OCI-LY1 (cell line): ENCODE data around the gene LGALS8.

ENCODE experiments used
- H2AFZ ChIP-seq: fragments of 200-600 bp; sonication (generic), shearing (Covaris generic); 2 replicates; pipeline ENCODE4 v1.6.0; 2014; ENCODE audit warnings: antibody characterized with exemption, mild to moderate bottlenecking, low read length
- H3F3A ChIP-seq: fragments of 200-600 bp; sonication (generic), shearing (Covaris generic); 2 replicates; pipeline ENCODE4 v1.6.0; 2014; ENCODE audit warnings: mild to moderate bottlenecking, antibody characterized with exemption, low read length, moderate library complexity; ENCODE audit not compliant: insufficient read depth
- H3K27ac ChIP-seq: fragments of 200-600 bp; sonication (generic); 2 replicates; pipeline ENCODE4 v1.5.1; 2014; ENCODE audit warnings: low read length, mixed run types, mild to moderate bottlenecking, low read depth; ENCODE audit not compliant: poor library complexity, severe bottlenecking
- H3K27me3 ChIP-seq: fragments of 200-600 bp; sonication (generic); 2 replicates; pipeline ENCODE4 v1.6.0; 2014; ENCODE audit warnings: antibody characterized with exemption, mild to moderate bottlenecking, low read length, moderate library complexity; ENCODE audit not compliant: insufficient read depth
- H3K36me3 ChIP-seq: fragments of 200-600 bp; sonication (generic); 2 replicates; pipeline ENCODE4 v1.6.1; 2014; ENCODE audit warnings: mild to moderate bottlenecking, antibody characterized with exemption, low read length, moderate library complexity, mixed read lengths; ENCODE audit not compliant: insufficient read depth
- H3K4me1 ChIP-seq: fragments of 200-600 bp; sonication (generic); 2 replicates; pipeline ENCODE4 v1.5.1; 2014; ENCODE audit warnings: mild to moderate bottlenecking, low read length, moderate library complexity; ENCODE audit not compliant: insufficient read depth, severe bottlenecking
- H3K4me2 ChIP-seq: fragments of 200-600 bp; sonication (generic), shearing (Covaris generic); 2 replicates; pipeline ENCODE4 v1.6.1; 2014; ENCODE audit warnings: low read length
- H3K4me3 ChIP-seq: fragments of 200-600 bp; sonication (generic); 2 replicates; pipeline ENCODE4 v1.5.1; 2014; ENCODE audit warnings: low read length, low read depth, mild to moderate bottlenecking, mixed read lengths; ENCODE audit not compliant: poor library complexity, severe bottlenecking
- H3K79me2 ChIP-seq: fragments of 200-600 bp; shearing (Covaris generic); 2 replicates; pipeline ENCODE4 v1.6.1; 2016; ENCODE audit warnings: mixed run types, low read length, mixed read lengths; ENCODE audit not compliant: insufficient read depth
- H3K9ac ChIP-seq: fragments of 200-600 bp; sonication (generic), shearing (Covaris generic); 2 replicates; pipeline ENCODE4 v1.6.1; 2014; ENCODE audit warnings: mild to moderate bottlenecking, low read length, mixed read lengths
- H3K9me2 ChIP-seq: fragments of 200-600 bp; sonication (generic), shearing (Covaris generic); 2 replicates; pipeline ENCODE4 v1.6.1; 2014; ENCODE audit warnings: low read depth, mild to moderate bottlenecking, low read length, mixed read lengths
- H3K9me3 ChIP-seq: fragments of 200-600 bp; shearing (Covaris generic); 2 replicates; pipeline ENCODE4 v1.6.1; 2014; ENCODE audit warnings: low read length, mixed read lengths
- H4K20me1 ChIP-seq: fragments of 200-600 bp; sonication (generic), shearing (Covaris generic); 2 replicates; pipeline ENCODE4 v1.6.0; 2016; ENCODE audit warnings: mild to moderate bottlenecking, low read length; ENCODE audit not compliant: insufficient read depth
- EZH2 ChIP-seq: fragments of 200-600 bp; sonication (generic), shearing (Covaris generic); IDR thresholded peaks from 2 replicates; pipeline ENCODE4 v1.8.0; 2017; ENCODE audit warnings: borderline replicate concordance, mixed run types, mild to moderate bottlenecking, antibody characterized with exemption, low read length, moderate library complexity, mixed read lengths
- TF ChIP-seq, protein P1 (sequence below): fragments of 200-600 bp; sonication (generic), shearing (Covaris generic); IDR thresholded peaks from 2 replicates; pipeline ENCODE4 v1.5.1; 2017; ENCODE audit warnings: mild to moderate bottlenecking, antibody characterized with exemption, low read length, moderate library complexity, mixed read lengths

The LGALS8 gene

DNA sequence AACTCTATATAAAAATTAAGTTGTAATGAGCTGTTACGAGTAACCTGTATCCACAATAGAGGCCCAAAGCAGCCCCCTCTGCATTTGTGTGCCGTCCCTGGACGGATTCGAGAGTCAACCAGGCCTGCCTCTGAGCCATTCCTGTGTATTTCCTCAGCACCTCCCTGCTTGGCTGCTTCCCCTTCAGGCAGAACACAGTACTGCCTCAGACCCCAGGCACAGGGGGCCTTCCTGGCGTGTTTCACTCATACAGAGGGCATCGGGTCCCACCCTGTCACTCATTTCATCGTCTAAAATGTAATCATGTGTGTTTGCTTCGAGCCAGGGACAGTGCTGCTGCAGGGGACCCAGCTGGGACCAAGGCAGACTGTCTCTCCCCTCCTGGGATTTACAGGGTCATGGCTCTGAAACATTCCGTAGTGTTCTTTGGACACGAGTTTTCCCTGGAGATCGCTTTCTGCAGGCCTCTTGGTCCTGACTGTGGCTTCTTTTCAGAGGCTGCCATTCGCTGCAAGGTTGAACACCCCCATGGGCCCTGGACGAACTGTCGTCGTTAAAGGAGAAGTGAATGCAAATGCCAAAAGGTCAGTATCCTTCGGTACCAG, 19.4 kb downstream of the LGALS8 start:
- H3F3A ChIP-seq: no peaks in the 10 kb centered on the region
- no peak overlapping the region for H3K9ac ChIP-seq
- no peaks in the 10 kb centered on the region for H3K27me3 ChIP-seq
- no peaks in the 10 kb centered on the region for H3K9me2 ChIP-seq
- H3K36me3 ChIP-seq: peaks cover 29% of the 10 kb centered on the region
- no peak for TF ChIP-seq EZH2
- TF ChIP-seq, protein P1, sequence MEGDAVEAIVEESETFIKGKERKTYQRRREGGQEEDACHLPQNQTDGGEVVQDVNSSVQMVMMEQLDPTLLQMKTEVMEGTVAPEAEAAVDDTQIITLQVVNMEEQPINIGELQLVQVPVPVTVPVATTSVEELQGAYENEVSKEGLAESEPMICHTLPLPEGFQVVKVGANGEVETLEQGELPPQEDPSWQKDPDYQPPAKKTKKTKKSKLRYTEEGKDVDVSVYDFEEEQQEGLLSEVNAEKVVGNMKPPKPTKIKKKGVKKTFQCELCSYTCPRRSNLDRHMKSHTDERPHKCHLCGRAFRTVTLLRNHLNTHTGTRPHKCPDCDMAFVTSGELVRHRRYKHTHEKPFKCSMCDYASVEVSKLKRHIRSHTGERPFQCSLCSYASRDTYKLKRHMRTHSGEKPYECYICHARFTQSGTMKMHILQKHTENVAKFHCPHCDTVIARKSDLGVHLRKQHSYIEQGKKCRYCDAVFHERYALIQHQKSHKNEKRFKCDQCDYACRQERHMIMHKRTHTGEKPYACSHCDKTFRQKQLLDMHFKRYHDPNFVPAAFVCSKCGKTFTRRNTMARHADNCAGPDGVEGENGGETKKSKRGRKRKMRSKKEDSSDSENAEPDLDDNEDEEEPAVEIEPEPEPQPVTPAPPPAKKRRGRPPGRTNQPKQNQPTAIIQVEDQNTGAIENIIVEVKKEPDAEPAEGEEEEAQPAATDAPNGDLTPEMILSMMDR: no peak
- no peak overlapping the region for H3K27ac ChIP-seq
- H3K4me1 ChIP-seq: no peaks in the 10 kb centered on the region
- no peaks in the 10 kb centered on the region for H4K20me1 ChIP-seq
- H2AFZ ChIP-seq: no peak overlapping the region
- H3K4me3 ChIP-seq: no peak overlapping the region
- no peaks in the 10 kb centered on the region for H3K79me2 ChIP-seq
- H3K9me3 ChIP-seq: no peaks in the 10 kb centered on the region
- no peak overlapping the region for H3K4me2 ChIP-seq

DNA sequence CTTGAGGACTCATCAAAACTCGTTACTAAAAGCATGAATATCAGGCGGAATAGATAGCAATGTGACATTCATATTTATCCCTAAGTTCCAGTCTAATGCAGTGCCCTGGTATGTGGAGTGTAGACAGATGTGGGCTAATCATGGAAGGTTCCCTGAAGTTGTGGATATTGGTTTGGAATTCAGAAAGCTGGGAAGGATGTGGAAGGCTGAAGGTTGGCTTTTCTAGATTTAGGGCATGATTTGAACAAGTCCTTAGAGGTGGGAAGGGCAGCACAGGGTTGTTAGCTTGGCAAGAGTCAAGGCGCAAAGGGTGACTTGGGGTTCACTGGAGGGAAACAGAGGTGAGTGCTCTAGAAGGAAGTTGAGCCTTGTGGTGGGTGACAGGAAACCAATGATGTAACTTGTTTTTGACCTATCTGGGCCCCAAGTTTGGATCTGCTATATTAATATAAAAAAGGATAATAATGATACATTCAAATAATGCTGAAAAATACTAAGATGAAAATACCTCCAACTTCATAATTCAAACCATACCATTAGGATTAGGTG, 21.9 kb downstream of the LGALS8 start:
- Histone ChIP-seq H2AFZ (no peak overlapping the region), H3K9me3 (no peaks in the 10 kb centered on the region), H3K9me2 (no peaks in the 10 kb centered on the region), H3K36me3 (peaks cover 54% of the 10 kb centered on the region), H3K4me2 (no peak overlapping the region), H3K27ac (no peak overlapping the region), H4K20me1 (no peaks in the 10 kb centered on the region), H3K79me2 (no peaks in the 10 kb centered on the region), H3K27me3 (no peaks in the 10 kb centered on the region), H3K4me1 (no peaks in the 10 kb centered on the region), H3K4me3 (no peak overlapping the region), H3F3A (no peaks in the 10 kb centered on the region), H3K9ac (no peak overlapping the region)
- TF ChIP-seq, protein P1: no peak
- TF ChIP-seq EZH2: no peak

DNA sequence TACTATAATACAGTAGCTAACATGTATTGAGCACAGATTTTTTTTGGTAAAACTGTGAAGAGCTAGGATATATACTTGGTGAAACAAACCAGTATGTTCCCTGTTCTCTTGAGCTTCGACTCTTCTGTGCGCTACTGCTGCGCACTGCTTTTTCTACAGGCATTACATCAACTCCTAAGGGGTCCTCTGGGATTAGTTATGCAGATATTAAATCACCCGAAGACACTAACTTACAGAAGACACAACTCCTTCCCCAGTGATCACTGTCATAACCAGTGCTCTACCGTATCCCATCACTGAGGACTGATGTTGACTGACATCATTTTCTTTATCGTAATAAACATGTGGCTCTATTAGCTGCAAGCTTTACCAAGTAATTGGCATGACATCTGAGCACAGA, 24.7 kb downstream of the LGALS8 start:
- Histone ChIP-seq H3K79me2 (no peaks in the 10 kb centered on the region), H4K20me1 (no peaks in the 10 kb centered on the region), H3K27ac (no peak overlapping the region), H3K4me3 (no peak overlapping the region), H3K4me1 (no peaks in the 10 kb centered on the region), H3K27me3 (no peaks in the 10 kb centered on the region), H3K9ac (no peak overlapping the region), H3K9me3 (no peaks in the 10 kb centered on the region), H3F3A (no peaks in the 10 kb centered on the region), H3K4me2 (no peak overlapping the region), H3K9me2 (no peaks in the 10 kb centered on the region), H2AFZ (no peak overlapping the region), H3K36me3 (peaks cover 80% of the 10 kb centered on the region)
- no peak for TF ChIP-seq EZH2
- TF ChIP-seq, protein P1: no peak
